ENCODE data around the gene RGCC.
"Not testable (repeated sequence)": the region's sequence is repeated elsewhere in the genome, so short reads cannot be mapped to it uniquely, and the experiment has no call there.

RGCC gene

GRCh38 chr13:41491436-41491835 lies 34.1 kb downstream of the RGCC start:
- no peak for DNase-seq (ENCODE audit: low read depth)

- DNase-seq (ENCODE audit: low read depth) = no peak
Observed at GRCh38 chr13:41492432-41493260, 35.3 kb downstream of the RGCC start.

GRCh38 chr13:41494202-41494601 lies 36.9 kb downstream of the RGCC start:
- no peak for DNase-seq (ENCODE audit: low read depth)

- no peak for DNase-seq (ENCODE audit: low read depth)
Observed at GRCh38 chr13:41495044-41495443, 37.7 kb downstream of the RGCC start.

GRCh38 chr13:41496420-41497234 lies 39.3 kb downstream of the RGCC start:
- DNase-seq (ENCODE audit: low read depth) = no peak

GRCh38 chr13:41497436-41497835 lies 40.1 kb downstream of the RGCC start:
- no peak for DNase-seq (ENCODE audit: low read depth)

- no peak for DNase-seq (ENCODE audit: low read depth)
Observed at GRCh38 chr13:41499452-41499851, 42.1 kb downstream of the RGCC start.

- no peak for DNase-seq (ENCODE audit: low read depth)
Observed at GRCh38 chr13:41500511-41500910, 43.2 kb downstream of the RGCC start.

GRCh38 chr13:41501281-41501680 lies 43.9 kb downstream of the RGCC start:
- DNase-seq (ENCODE audit: low read depth) = no peak

- no peak for DNase-seq (ENCODE audit: low read depth)
Observed at GRCh38 chr13:41502031-41502430, 44.7 kb downstream of the RGCC start.

GRCh38 chr13:41502673-41503072 lies 45.3 kb downstream of the RGCC start:
- DNase-seq (ENCODE audit: low read depth) = no peak

- no peak for DNase-seq (ENCODE audit: low read depth)
Observed at GRCh38 chr13:41503356-41503755, 46.0 kb downstream of the RGCC start.

GRCh38 chr13:41504657-41505056 lies 47.3 kb downstream of the RGCC start:
- not testable (repeated sequence) for DNase-seq (ENCODE audit: low read depth)

GRCh38 chr13:41505209-41505835 lies 48.0 kb downstream of the RGCC start:
- no peak for DNase-seq (ENCODE audit: low read depth)

- DNase-seq (ENCODE audit: low read depth) = no peak
Observed at GRCh38 chr13:41506312-41506711, 49.0 kb downstream of the RGCC start.

- no peak for DNase-seq (ENCODE audit: low read depth)
Observed at GRCh38 chr13:41509971-41510370, 52.6 kb downstream of the RGCC start.

- DNase-seq (ENCODE audit: low read depth) = no peak
Observed at GRCh38 chr13:41511827-41512226, 54.5 kb downstream of the RGCC start.

- no peak for DNase-seq (ENCODE audit: low read depth)
Observed at GRCh38 chr13:41512441-41512840, 55.1 kb downstream of the RGCC start.

GRCh38 chr13:41513600-41513999 lies 56.2 kb downstream of the RGCC start:
- DNase-seq (ENCODE audit: low read depth) = no peak

GRCh38 chr13:41514853-41515395 lies 57.6 kb downstream of the RGCC start:
- DNase-seq (ENCODE audit: low read depth) = no peak

- no peak for DNase-seq (ENCODE audit: low read depth)
Observed at GRCh38 chr13:41515491-41516139, 58.3 kb downstream of the RGCC start.

GRCh38 chr13:41516166-41516565 lies 58.8 kb downstream of the RGCC start:
- no peak for DNase-seq (ENCODE audit: low read depth)
